Colonic mucosa (tissue), 4 donors: Measurements from ENCODE around the gene UBE2QL1. TPM values are rescaled to one million over a fixed set of nuclear protein-coding genes. Genes with fewer than 3 reads are reported as not detected.

Experiments
- DNase-seq: peaks from one replicate; pipeline ENCODE4 v3.0.0-alpha.2; 2020
- H3K27ac ChIP-seq: fragments of 200-600 bp; one replicate; pipeline ENCODE4 v1.8.0; 2021
- H3K27me3 ChIP-seq: fragments of 200-600 bp; one replicate; pipeline ENCODE4 v1.8.0; 2021
- H3K36me3 ChIP-seq: fragments of 200-600 bp; one replicate; pipeline ENCODE4 v1.8.0; 2021
- H3K4me1 ChIP-seq: fragments of 200-600 bp; one replicate; pipeline ENCODE4 v1.8.0; 2021; ENCODE audit warnings: mild to moderate bottlenecking
- H3K4me3 ChIP-seq: fragments of 200-600 bp; one replicate; pipeline ENCODE4 v1.8.0; 2021
- H3K9ac ChIP-seq, 2 donors: one replicate each; pipeline ENCODE4 v1.7.0; 2013; ENCODE audit warnings: control low read depth in 2 of 2, low read depth in 2 of 2, low read length in 2 of 2
- H3K9me3 ChIP-seq: fragments of 200-600 bp; one replicate; pipeline ENCODE4 v1.8.0; 2021
- CTCF ChIP-seq: fragments of 200-600 bp; IDR thresholded peaks from one replicate; pipeline ENCODE4 v1.8.0; 2022; ENCODE audit warnings: antibody characterized with exemption, mild to moderate bottlenecking
- intact Hi-C: fragments of 100-400 bp; cut with DNase I; formaldehyde crosslinking; loops from one replicate; pipeline ENCODE4 v1.14.1; 2022
- total RNA-seq, 2 donors: library from RNA; stranded (reverse); fragmentation: NEBNext Ultra II Directional in 1 of 2; extraction: Animal tissue kit (Norgen Biotek cat#: 25700) in 1 of 2; gene quantifications; one replicate each; pipeline ENCODE4 v1.2.1, GENCODE V29; 2021
- donor health status: healthy.
- donor health status: DM: no; HTN: no; CAD: no.
- donor health status: DM: no; HTN: no; CAD: no.

UBE2QL1 gene
- total RNA-seq, 2 donors from 2014 or later, result 0.12 to 0.35 TPM

GRCh38 chr5:6491196-6491918 lies 42.7 kb downstream of the UBE2QL1 start:
- H3K4me1 ChIP-seq, result no peaks in the 10 kb centered on the region
- H3K27ac ChIP-seq, result no peak overlapping the region
- H3K9me3 ChIP-seq, result no peaks in the 10 kb centered on the region
- intact Hi-C loops, result no loop called here
- no peak for TF ChIP-seq CTCF
- H3K36me3 ChIP-seq, result no peaks in the 10 kb centered on the region
- no peak overlapping the region for H3K4me3 ChIP-seq
- H3K27me3 ChIP-seq, result no peaks in the 10 kb centered on the region
- DNase-seq, result no peak
- no peak overlapping the region for H3K9ac ChIP-seq

DNA sequence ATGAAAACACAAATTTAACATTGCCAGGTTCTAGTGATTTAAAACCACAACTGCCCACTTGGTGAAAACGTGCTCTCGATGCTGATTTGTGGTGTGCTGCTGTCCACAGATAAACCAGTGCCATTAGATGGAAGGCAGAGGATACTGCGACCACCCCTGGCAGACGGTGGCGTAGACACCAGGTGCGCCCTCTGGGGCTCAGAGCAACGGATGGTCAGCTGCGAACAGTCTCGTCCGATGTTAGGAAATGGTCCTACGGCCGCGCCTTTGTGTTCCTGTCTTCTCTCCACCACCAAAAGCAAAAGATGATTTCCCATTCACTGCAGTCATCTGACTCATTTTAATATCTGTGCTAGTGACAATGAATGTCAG lies 43.2 kb downstream of the UBE2QL1 start:
- Histone ChIP-seq H3K9me3 (no peaks in the 10 kb centered on the region), H3K27me3 (no peaks in the 10 kb centered on the region), H3K36me3 (no peaks in the 10 kb centered on the region), H3K4me3 (no peak overlapping the region), H3K27ac (no peak overlapping the region), H3K9ac (no peak overlapping the region), H3K4me1 (no peaks in the 10 kb centered on the region)
- intact Hi-C loops, result no loop called here
- no peak for TF ChIP-seq CTCF
- DNase-seq, result no peak

- Histone ChIP-seq H3K9ac (no peak overlapping the region), H3K36me3 (no peaks in the 10 kb centered on the region), H3K27me3 (no peaks in the 10 kb centered on the region), H3K4me1 (no peaks in the 10 kb centered on the region), H3K4me3 (no peak overlapping the region), H3K27ac (no peak overlapping the region), H3K9me3 (no peaks in the 10 kb centered on the region)
- intact Hi-C loops, result no loop called here
- no peak for TF ChIP-seq CTCF
- DNase-seq, result no peak
Measured at GRCh38 chr5:6492934-6493333, 44.3 kb downstream of the UBE2QL1 start.

GRCh38 chr5:6493681-6494454 lies 45.2 kb downstream of the UBE2QL1 start:
- Histone ChIP-seq H3K4me1 (no peaks in the 10 kb centered on the region), H3K27ac (no peak overlapping the region)
- no peak for TF ChIP-seq CTCF

DNA sequence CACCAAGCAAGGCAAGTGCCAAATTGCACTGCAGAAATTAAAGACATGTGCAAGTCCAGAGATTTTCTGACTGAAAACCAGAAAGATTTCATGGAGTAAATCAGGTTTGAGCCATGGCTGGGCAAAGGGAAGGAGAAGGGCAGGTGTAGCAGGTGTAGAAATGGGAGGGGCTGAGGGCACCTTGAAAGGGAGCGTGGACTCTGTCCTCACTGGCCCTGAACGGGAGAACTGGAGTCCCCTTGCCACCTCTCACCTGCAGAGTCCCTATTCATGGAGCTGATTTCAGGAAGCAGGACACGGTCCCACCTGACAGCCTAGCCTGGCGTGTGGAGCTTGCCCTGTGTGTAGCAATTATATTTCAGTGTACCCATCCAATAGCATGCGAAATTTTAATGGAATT lies 46.3 kb downstream of the UBE2QL1 start:
- DNase-seq, result no peak
- intact Hi-C loops, result no loop called here
- Histone ChIP-seq H3K27ac (no peak overlapping the region), H3K4me3 (no peak overlapping the region), H3K27me3 (no peaks in the 10 kb centered on the region), H3K4me1 (no peaks in the 10 kb centered on the region), H3K9me3 (no peaks in the 10 kb centered on the region), H3K36me3 (no peaks in the 10 kb centered on the region), H3K9ac (no peak overlapping the region)
- no peak for TF ChIP-seq CTCF

More at GRCh38 chr5:6493681-6494454, 45.2 kb downstream of the UBE2QL1 start:
- intact Hi-C loops, result no loop called here
- DNase-seq, result no peak
- Histone ChIP-seq H3K4me3 (no peak overlapping the region), H3K9ac (no peak overlapping the region), H3K9me3 (no peaks in the 10 kb centered on the region), H3K27me3 (no peaks in the 10 kb centered on the region), H3K36me3 (no peaks in the 10 kb centered on the region)
